HG02973 (cell line): ENCODE measurements around the gene BICC1.

Experiments used
- ATAC-seq: cut with Tn5 transposase; IDR thresholded peaks from one replicate; pipeline ENCODE4 v1.9.1; 2021; ENCODE audit warnings: moderate library complexity; ENCODE audit not compliant: unreplicated experiment

The BICC1 gene

GRCh38 chr10:58734664-58735063, 222.0 kb downstream of the BICC1 start:
- ATAC-seq, result no peak

DNA sequence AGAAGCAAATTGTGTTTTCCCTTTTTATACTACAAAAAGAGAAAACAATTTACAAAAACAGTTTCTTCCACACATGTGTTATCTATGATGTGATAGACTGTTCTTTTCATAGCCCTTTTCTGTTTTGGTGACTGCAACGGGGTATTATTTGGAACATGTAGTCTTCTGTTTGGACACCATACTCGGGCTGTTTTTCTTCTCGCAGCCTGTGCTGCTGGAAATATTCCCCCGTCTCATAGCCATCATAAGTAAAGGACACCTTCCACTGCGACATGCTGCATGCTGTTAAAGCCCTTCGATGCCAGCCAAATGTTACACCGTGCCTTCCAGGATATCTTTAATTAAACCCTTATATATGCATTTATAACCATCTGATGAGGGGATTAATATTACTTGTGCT, 222.4 kb downstream of the BICC1 start:
- no peak for ATAC-seq

DNA sequence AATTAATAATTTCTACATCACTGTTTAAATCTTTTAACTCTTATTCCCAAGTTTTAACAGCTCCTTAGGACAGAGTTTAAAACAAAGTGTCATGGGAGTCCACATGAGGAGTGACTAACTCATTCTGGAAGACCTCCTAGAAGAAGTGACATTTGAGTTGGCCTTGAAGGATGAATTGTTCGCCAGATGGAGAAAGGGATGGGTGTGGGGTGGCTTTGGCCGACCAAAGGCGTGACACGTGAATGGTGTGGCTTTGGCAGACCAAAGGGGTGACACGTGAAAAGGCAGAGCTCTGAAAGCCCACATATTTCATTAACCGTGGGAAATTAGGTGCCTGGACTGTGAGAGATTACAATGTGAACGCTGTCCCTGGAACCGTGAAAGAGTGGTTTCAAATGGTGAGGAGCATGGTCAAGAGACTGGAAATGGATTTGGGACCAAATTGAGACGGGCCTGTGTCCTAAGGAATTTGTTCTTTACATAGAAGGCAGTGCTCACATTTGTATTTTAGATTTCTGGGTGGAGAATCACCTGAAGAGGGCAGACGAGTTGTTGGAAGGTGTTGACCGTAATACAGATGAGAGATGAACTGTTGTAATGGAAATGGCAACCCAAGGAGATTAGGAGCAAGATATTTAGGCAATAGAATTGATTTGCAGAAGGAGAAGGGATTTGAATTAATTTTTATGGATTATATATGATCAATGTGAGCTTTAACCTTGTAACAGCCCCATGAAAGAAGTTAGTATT, 228.1 kb downstream of the BICC1 start:
- no peak for ATAC-seq

GRCh38 chr10:58741673-58742072, 229.0 kb downstream of the BICC1 start:
- ATAC-seq, result no peak

DNA sequence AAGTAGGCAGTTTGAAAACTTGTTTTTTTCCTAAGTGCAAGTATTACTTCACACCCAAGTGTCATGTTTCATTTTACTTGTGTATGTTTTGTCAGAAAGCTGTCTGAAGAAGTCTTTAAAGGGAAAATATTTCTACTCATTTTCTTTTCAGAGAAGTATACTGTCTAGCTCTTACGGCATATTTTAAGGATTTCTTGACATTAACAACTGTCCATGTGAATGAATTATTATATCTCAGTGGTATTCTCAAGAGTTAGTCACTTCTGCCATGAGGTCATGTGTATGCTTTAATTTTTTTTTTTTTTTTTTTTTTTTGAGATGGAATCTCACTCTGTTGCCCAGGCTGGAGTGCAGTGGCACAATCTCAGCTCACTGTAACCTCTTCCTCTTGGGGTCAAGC, 229.5 kb downstream of the BICC1 start:
- ATAC-seq, result no peak

- ATAC-seq, result no peak
These were observed 230.9 kb downstream of the BICC1 start for GRCh38 chr10:58743466-58744115.

GRCh38 chr10:58746474-58747185, 234.0 kb downstream of the BICC1 start:
- no peak for ATAC-seq

GRCh38 chr10:58747687-58748086, 235.0 kb downstream of the BICC1 start:
- ATAC-seq, result no peak

DNA sequence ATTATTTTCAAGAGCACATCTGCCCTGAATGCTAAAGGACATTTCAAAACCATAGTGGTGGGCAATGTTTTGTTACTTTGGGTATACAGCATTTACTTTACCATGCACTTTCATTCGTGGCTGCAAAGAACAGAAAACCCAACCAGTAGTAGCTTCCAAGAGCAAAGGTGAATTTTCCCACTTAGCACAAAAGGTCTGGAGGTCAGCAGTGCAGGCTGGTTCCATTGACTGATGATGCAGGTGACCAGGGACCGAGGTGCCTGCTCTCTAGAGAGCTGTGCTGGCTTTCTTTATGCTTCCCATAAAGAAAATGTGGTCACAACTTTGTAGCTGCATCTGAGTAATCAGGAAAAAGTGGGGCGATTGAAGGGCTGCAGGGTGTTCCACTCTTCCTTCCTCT, 240.0 kb downstream of the BICC1 start:
- ATAC-seq, result no peak

DNA sequence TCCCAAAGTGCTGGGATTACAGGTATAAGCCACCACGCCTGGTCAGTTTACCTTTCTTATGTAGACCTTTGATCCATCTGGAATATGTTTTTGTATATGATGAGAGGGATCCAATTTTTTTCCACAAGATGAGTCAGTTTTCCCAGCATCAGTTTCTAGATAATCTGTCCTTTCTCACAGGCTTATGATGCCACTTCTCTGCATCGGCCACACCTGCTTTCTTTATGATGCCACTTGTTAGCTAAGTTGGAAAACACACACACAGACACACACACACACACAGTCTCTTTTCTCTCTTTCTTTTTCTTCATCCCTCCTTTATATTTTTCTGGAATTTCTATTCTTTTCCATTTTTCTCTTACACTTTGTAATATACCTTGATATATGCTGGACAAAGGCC, 240.8 kb downstream of the BICC1 start:
- no peak for ATAC-seq

GRCh38 chr10:58754469-58755339, 242.0 kb downstream of the BICC1 start:
- ATAC-seq, result no peak

- ATAC-seq, result no peak
These were observed 242.6 kb downstream of the BICC1 start for GRCh38 chr10:58755340-58755610.

GRCh38 chr10:58755677-58756076, 243.0 kb downstream of the BICC1 start:
- ATAC-seq, result no peak

- ATAC-seq, result no peak
These were observed 243.6 kb downstream of the BICC1 start for GRCh38 chr10:58756130-58756719.

DNA sequence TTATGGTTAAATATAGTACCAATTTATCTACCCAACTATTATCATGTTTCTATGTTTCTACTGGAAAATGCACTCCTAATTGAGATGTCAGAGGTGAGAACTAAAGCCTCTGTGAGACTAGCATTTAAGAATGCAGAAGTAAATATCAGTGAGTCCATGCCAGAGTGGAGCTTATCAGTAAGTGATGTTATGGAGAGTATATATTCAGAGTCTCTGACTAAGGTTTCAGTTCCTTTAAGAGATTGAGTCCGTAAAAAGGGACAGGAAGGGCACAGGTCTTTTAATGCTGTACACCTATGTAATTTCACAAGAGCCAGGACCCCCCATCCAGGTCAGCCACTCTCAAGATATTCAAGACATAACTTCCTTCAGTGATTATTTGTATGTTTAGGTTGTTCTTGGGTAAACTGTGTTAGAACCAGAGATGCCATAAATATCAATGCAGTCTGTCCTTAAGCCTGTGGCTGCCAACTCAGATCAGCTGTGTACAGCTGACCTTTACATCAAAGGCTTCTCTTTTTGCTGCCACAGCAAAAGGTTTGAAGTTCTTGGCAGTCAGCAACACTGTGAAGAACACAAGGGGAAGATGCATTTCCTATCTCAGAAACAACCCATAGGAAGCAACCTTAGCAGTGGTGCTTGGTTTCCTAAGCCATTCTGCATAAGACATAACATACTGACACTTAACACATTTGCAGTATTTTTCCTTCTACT, 244.8 kb downstream of the BICC1 start:
- ATAC-seq, result no peak

DNA sequence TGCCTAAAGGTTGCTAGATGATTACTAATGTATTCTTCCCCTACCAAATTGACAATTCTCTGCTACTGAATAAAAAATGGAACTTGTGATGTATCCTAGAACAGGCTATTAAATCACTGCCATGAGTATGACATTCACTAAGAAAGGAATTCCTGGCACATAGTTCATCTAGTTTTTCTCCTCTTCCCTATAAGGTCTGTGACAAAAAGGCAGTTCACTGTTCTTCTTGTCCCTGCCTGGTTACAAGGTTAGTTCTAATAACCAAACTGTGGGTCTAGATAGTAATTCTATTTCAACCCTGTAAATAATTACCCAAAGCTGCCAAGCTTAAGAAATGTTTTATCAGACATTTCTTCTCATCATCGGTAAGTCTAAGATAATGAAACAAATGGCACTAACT, 245.6 kb downstream of the BICC1 start:
- ATAC-seq, result no peak

GRCh38 chr10:58764087-58764747, 251.5 kb downstream of the BICC1 start:
- no peak for ATAC-seq

DNA sequence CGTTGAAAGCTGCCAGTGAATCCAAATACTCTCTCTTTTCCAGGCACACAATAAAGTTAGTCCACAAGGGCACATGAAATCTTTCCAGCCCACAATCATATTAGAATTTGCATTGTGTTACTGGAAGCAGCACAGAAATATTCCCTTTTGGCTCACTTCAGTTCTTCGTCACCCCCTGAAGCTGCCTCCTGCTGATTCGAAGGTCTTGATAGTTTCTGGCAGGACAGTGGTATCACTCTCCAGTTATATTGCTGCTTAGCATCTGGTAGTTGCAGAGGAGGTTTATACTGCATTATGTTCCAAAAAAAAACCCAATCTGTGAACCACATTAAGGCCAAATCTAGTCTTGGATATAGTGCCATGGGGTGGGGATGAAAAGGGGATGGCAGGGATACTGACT, 253.2 kb downstream of the BICC1 start:
- ATAC-seq, result no peak

- ATAC-seq, result no peak
These were observed 255.0 kb downstream of the BICC1 start for GRCh38 chr10:58767652-58768051.

GRCh38 chr10:58771863-58772262, 259.2 kb downstream of the BICC1 start:
- no peak for ATAC-seq
